Endothelial cell (in vitro differentiated cells): ENCODE data around the gene SLC22A2. TPM values are rescaled to one million over a fixed set of nuclear protein-coding genes. Genes with fewer than 3 reads are reported as not detected.

Experiments used
- DNase-seq: peaks from one replicate; pipeline ENCODE4 v3.0.0; 2021; ENCODE audit warnings: low spot score
- H3K27ac Mint-ChIP-seq: one replicate; pipeline ENCODE4 v1.8.0; 2021; ENCODE audit warnings: mixed read lengths, inconsistent platforms; ENCODE audit not compliant: unreplicated experiment
- H3K27me3 Mint-ChIP-seq: one replicate; pipeline ENCODE4 v1.8.0; 2021; ENCODE audit warnings: mild to moderate bottlenecking, moderate library complexity, mixed read lengths, inconsistent platforms; ENCODE audit not compliant: unreplicated experiment
- H3K36me3 Mint-ChIP-seq: one replicate; pipeline ENCODE4 v1.8.0; 2021; ENCODE audit warnings: mild to moderate bottlenecking, low read depth, mixed read lengths, inconsistent platforms; ENCODE audit not compliant: unreplicated experiment
- H3K4me1 Mint-ChIP-seq: one replicate; pipeline ENCODE4 v1.8.0; 2021; ENCODE audit warnings: mild to moderate bottlenecking, mixed read lengths, inconsistent platforms; ENCODE audit not compliant: unreplicated experiment
- H3K4me3 Mint-ChIP-seq: one replicate; pipeline ENCODE4 v1.8.0; 2021; ENCODE audit warnings: mild to moderate bottlenecking, mixed read lengths, inconsistent platforms; ENCODE audit not compliant: unreplicated experiment
- H3K9me3 Mint-ChIP-seq: one replicate; pipeline ENCODE4 v1.8.0; 2021; ENCODE audit warnings: mixed read lengths, inconsistent platforms; ENCODE audit not compliant: unreplicated experiment
- CTCF ChIP-seq: fragments of 200-600 bp; sonication (generic); IDR thresholded peaks from one replicate; pipeline ENCODE4 v1.5.0; 2021; ENCODE audit warnings: antibody characterized with exemption; ENCODE audit not compliant: unreplicated experiment
- total RNA-seq: library from RNA; stranded (reverse); fragmentation: NEBNext Ultra II Directional; extraction: Animal tissue kit (Norgen Biotek cat#: 25700); gene quantifications from one replicate; pipeline ENCODE4 v1.2.1, GENCODE V29; 2021; ENCODE audit not compliant: unreplicated experiment

The SLC22A2 gene
- total RNA-seq, 1 donor from 2014 or later, result not detected

GRCh38 chr6:160253292-160253691, 5.3 kb downstream of the SLC22A2 start:
- Mint-ChIP-seq H3K27me3 (no peaks in the 10 kb centered on the region), H3K4me1 (no peaks in the 10 kb centered on the region), H3K9me3 (no peaks in the 10 kb centered on the region), H3K27ac (no peak overlapping the region), H3K4me3 (no peak overlapping the region), H3K36me3 (no peaks in the 10 kb centered on the region)
- TF ChIP-seq CTCF, result no peak
- no peak for DNase-seq

GRCh38 chr6:160252073-160252813, 6.4 kb downstream of the SLC22A2 start:
- no peaks in the 10 kb centered on the region for H3K9me3 Mint-ChIP-seq
- no peak overlapping the region for H3K4me3 Mint-ChIP-seq
- H3K27ac Mint-ChIP-seq, result no peak overlapping the region
- H3K27me3 Mint-ChIP-seq, result peaks cover 4% of the 10 kb centered on the region
- no peak for TF ChIP-seq CTCF
- no peak for DNase-seq
- H3K36me3 Mint-ChIP-seq, result no peaks in the 10 kb centered on the region
- peaks cover 6% of the 10 kb centered on the region for H3K4me1 Mint-ChIP-seq

GRCh38 chr6:160249671-160250070, 8.9 kb downstream of the SLC22A2 start:
- DNase-seq, result no peak
- Mint-ChIP-seq H3K27ac (no peak overlapping the region), H3K36me3 (no peaks in the 10 kb centered on the region), H3K4me3 (no peak overlapping the region), H3K4me1 (peaks cover 6% of the 10 kb centered on the region), H3K27me3 (peaks cover 4% of the 10 kb centered on the region), H3K9me3 (no peaks in the 10 kb centered on the region)
- TF ChIP-seq CTCF, result no peak

GRCh38 chr6:160248538-160248937, 10.1 kb downstream of the SLC22A2 start:
- H3K4me1 Mint-ChIP-seq, result peaks cover 6% of the 10 kb centered on the region
- DNase-seq, result no peak
- H3K27me3 Mint-ChIP-seq, result peaks cover 4% of the 10 kb centered on the region
- no peak overlapping the region for H3K27ac Mint-ChIP-seq
- no peak overlapping the region for H3K4me3 Mint-ChIP-seq
- H3K36me3 Mint-ChIP-seq, result no peaks in the 10 kb centered on the region
- TF ChIP-seq CTCF, result no peak
- no peaks in the 10 kb centered on the region for H3K9me3 Mint-ChIP-seq

GRCh38 chr6:160247457-160247883, 11.2 kb downstream of the SLC22A2 start:
- no peak for TF ChIP-seq CTCF
- H3K36me3 Mint-ChIP-seq, result no peaks in the 10 kb centered on the region
- DNase-seq, result no peak
- H3K4me1 Mint-ChIP-seq, result peaks cover 6% of the 10 kb centered on the region
- H3K27ac Mint-ChIP-seq, result no peak overlapping the region
- H3K9me3 Mint-ChIP-seq, result no peaks in the 10 kb centered on the region
- no peak overlapping the region for H3K4me3 Mint-ChIP-seq
- peaks cover 4% of the 10 kb centered on the region for H3K27me3 Mint-ChIP-seq
